Spleen (tissue), 11 donors: ENCODE results near the gene IL17D. TPM values are rescaled to one million over a fixed set of nuclear protein-coding genes. Genes with fewer than 3 reads are reported as not detected.

ENCODE experiments used
- DNase-seq: peaks from one replicate; pipeline ENCODE4 v3.0.0-alpha.2; 2020
- H3K27ac ChIP-seq, 8 donors: fragments of 200-600 bp; sonication (generic) in 7 of 8; 1 replicate in 4 of 8; 2 replicates in 4 of 8; pipeline versions ENCODE4 v1.5.0 to v1.8.0; 2016 to 2021; ENCODE audit warnings: inconsistent platforms in 4 of 8, mild to moderate bottlenecking in 4 of 8, moderate library complexity in 1 of 8
- H3K27me3 ChIP-seq, 7 donors: fragments of 200-600 bp; sonication (generic) in 6 of 7; replicated peaks in 1 of 7; 1 replicate in 4 of 7; 2 replicates in 3 of 7; pipeline versions ENCODE4 v1.5.0 to v1.8.0; 2016 to 2021; ENCODE audit warnings: inconsistent platforms in 3 of 7, mild to moderate bottlenecking in 1 of 7
- H3K36me3 ChIP-seq, 6 donors: fragments of 200-600 bp; sonication (generic) in 5 of 6; 1 replicate in 4 of 6; 2 replicates in 2 of 6; pipeline versions ENCODE4 v1.5.0 to v1.8.0; 2016 to 2021; ENCODE audit warnings: inconsistent platforms in 2 of 6
- H3K4me1 ChIP-seq, 6 donors: fragments of 200-600 bp; sonication (generic) in 5 of 6; 1 replicate in 3 of 6; 2 replicates in 3 of 6; pipeline versions ENCODE4 v1.5.0 to v1.8.0; 2016 to 2021; ENCODE audit warnings: inconsistent platforms in 3 of 6
- H3K4me3 ChIP-seq, 8 donors: fragments of 200-600 bp; sonication (generic) in 7 of 8; 1 replicate in 4 of 8; 2 replicates in 4 of 8; pipeline versions ENCODE4 v1.5.0 to v1.8.0; 2016 to 2021; ENCODE audit warnings: inconsistent platforms in 4 of 8, mild to moderate bottlenecking in 4 of 8, moderate library complexity in 2 of 8
- H3K9me3 ChIP-seq, 8 donors: fragments of 200-600 bp; sonication (generic) in 7 of 8; 1 replicate in 4 of 8; 2 replicates in 4 of 8; pipeline versions ENCODE4 v1.5.0 to v1.8.0; 2016 to 2021; ENCODE audit warnings: inconsistent platforms in 4 of 8
- CTCF ChIP-seq, 11 experiments: fragments of 200-600 bp in 7 of 11; fragments of 450-650 bp in 4 of 11; sonication (generic) in 4 of 11; IDR thresholded peaks in 8 of 11; conservative IDR thresholded peaks in 3 of 11; 1 replicate in 7 of 11; 2 replicates in 4 of 11; pipeline versions ENCODE4 v1.4.0 to v1.8.0; 2016 to 2021; ENCODE audit warnings: antibody characterized with exemption in 11 of 11, inconsistent platforms in 4 of 11, mild to moderate bottlenecking in 1 of 11
- POLR2A ChIP-seq, 3 donors: fragments of 450-650 bp; IDR thresholded peaks; one replicate each; pipeline ENCODE4 v1.5.1; 2017; ENCODE audit warnings: antibody characterized with exemption in 3 of 3, mild to moderate bottlenecking in 1 of 3
- POLR2AphosphoS5 ChIP-seq, 3 donors: sonication (generic); formaldehyde crosslinking; IDR thresholded peaks; one replicate each; pipeline ENCODE4 v1.5.1; 2017; ENCODE audit warnings: antibody characterized with exemption in 3 of 3
- WGBS, 5 donors: extraction: QIAGEN DNeasy Blood & Tissue Kit in 3 of 5; methylation state at CpG; one replicate each; pipeline versions ENCODE4 v1.1.5 to v1.1.7; 2013 to 2018; 5-methylcytosine and 5-hydroxymethylcytosine counted together
- intact Hi-C: fragments of 100-400 bp; cut with DNase I; formaldehyde crosslinking; loops from one replicate; pipeline ENCODE4 v1.15.0; 2023; ENCODE audit warnings: low total_unique reads
- polyA plus RNA-seq, 3 donors: library from polyadenylated mRNA; stranded (reverse); fragments of 200-250 nt; gene quantifications; one replicate each; pipeline ENCODE4 v1.2.1, GENCODE V29; 2013
- total RNA-seq, 7 donors: library from RNA; depleted of rRNA in 3 of 7; stranded (reverse); fragments of >200 nt in 3 of 7; fragmentation: NEBNext Ultra II Directional in 4 of 7; extraction: Animal tissue kit (Norgen Biotek cat#: 25700) in 4 of 7; gene quantifications; one replicate each; pipeline versions ENCODE4 v1.1.0 to v1.2.1, GENCODE V29; 2016 to 2021
- donor health status: healthy with polysubstance abuse.
- donor health status: DM: no; HTN: no; CAD: no; lungs with moderate emphysema.
- donor health status: DM: no; HTN: no; CAD: no.
- donor health status: Bipolar disorder and iron deficiency.
- donor health status: healthy.
- donor health status: DM: no; HTN: no; CAD: no.
- donor health status: DM: yes; HTN: yes; CAD: no.

Gene IL17D
- total and polyA plus RNA-seq, 10 donors, result 0.15 to 0.68 (median 0.32) TPM; not detected in 3

- Histone ChIP-seq H3K4me3 (no peak overlapping the region), H3K27ac (no peak overlapping the region), H3K4me1 (no peaks in the 10 kb centered on the region), H3K36me3 (peaks cover 0 to 7% (median 0%) of the 10 kb centered on the region in 6 donors), H3K27me3 (no peaks in the 10 kb centered on the region), H3K9me3 (peaks cover 3 to 75% (median 63%) of the 10 kb centered on the region in 8 donors)
- 85 to 96% (median 94%) methylated on average over 1 of the region's 1 CpG for WGBS, 5 donors
- TF ChIP-seq POLR2A (IDR thresholded peaks at IDR 0.05) (no peak), POLR2AphosphoS5 (IDR thresholded peaks at IDR 0.05) (no peak), CTCF (IDR thresholded peaks at IDR 0.05 in 8 of 11, conservative IDR thresholded peaks at IDR 0.05 in 3 of 11) (no peak)
- intact Hi-C loops, result no loop called here
- DNase-seq, result no peak
Measured at GRCh38 chr13:20749377-20749776, 45.9 kb downstream of the IL17D start.

- intact Hi-C loops, result no loop called here
- Histone ChIP-seq H3K9me3 (peaks cover 3 to 73% (median 59%) of the 10 kb centered on the region in 8 donors), H3K36me3 (peaks cover 0 to 27% (median 8%) of the 10 kb centered on the region in 6 donors), H3K4me1 (no peaks in the 10 kb centered on the region), H3K4me3 (no peak overlapping the region), H3K27me3 (no peaks in the 10 kb centered on the region), H3K27ac (no peak overlapping the region)
- no peak for DNase-seq
- TF ChIP-seq CTCF (IDR thresholded peaks at IDR 0.05 in 8 of 11, conservative IDR thresholded peaks at IDR 0.05 in 3 of 11), result no peak
- no peak for TF ChIP-seq POLR2A (IDR thresholded peaks at IDR 0.05)
- TF ChIP-seq POLR2AphosphoS5 (IDR thresholded peaks at IDR 0.05), result no peak
Measured at GRCh38 chr13:20754009-20754408, 50.5 kb downstream of the IL17D start.

- intact Hi-C loops, result no loop called here
- H3K4me3 ChIP-seq, result no peak overlapping the region
- WGBS, 5 donors, result 84 to 91% (median 88%) methylated on average over 3 of the region's 3 CpGs
- H3K27me3 ChIP-seq, result no peaks in the 10 kb centered on the region
- no peak overlapping the region for H3K27ac ChIP-seq
- no peak for DNase-seq
- peaks cover 0 to 17% (median 3%) of the 10 kb centered on the region in 6 donors for H3K36me3 ChIP-seq
- no peaks in the 10 kb centered on the region for H3K4me1 ChIP-seq
- H3K9me3 ChIP-seq, result peaks cover 0 to 23% (median 15%) of the 10 kb centered on the region in 8 donors
- TF ChIP-seq POLR2AphosphoS5 (IDR thresholded peaks at IDR 0.05), result no peak
- no peak for TF ChIP-seq CTCF (IDR thresholded peaks at IDR 0.05 in 8 of 11, conservative IDR thresholded peaks at IDR 0.05 in 3 of 11)
- TF ChIP-seq POLR2A (IDR thresholded peaks at IDR 0.05), result no peak
Measured at GRCh38 chr13:20760872-20761271, 57.4 kb downstream of the IL17D start.

- WGBS, 5 donors, result 89 to 99% (median 96%) methylated on average over 2 of the region's 2 CpGs
- Histone ChIP-seq H3K4me1 (peaks cover 0 to 8% (median 2%) of the 10 kb centered on the region in 6 donors), H3K9me3 (peaks cover 4 to 44% (median 40%) of the 10 kb centered on the region in 8 donors), H3K36me3 (peaks cover 0 to 35% (median 0%) of the 10 kb centered on the region in 6 donors), H3K27ac (no peak overlapping the region), H3K27me3 (no peaks in the 10 kb centered on the region), H3K4me3 (no peak overlapping the region)
- TF ChIP-seq CTCF (IDR thresholded peaks at IDR 0.05 in 8 of 11, conservative IDR thresholded peaks at IDR 0.05 in 3 of 11) (no peak), POLR2A (IDR thresholded peaks at IDR 0.05) (no peak), POLR2AphosphoS5 (IDR thresholded peaks at IDR 0.05) (no peak)
- intact Hi-C loops, result no loop called here
- DNase-seq, result no peak
Measured at GRCh38 chr13:20767309-20767943, 63.9 kb downstream of the IL17D start.
